NCI-H524 (cell line): Measurements from ENCODE around the gene SP100.

Experiments used
- DNase-seq, 2 experiments: peaks; one replicate each; lab custom pipeline; 2025; lab: John Stamatoyannopoulos, UW

The SP100 gene

DNA sequence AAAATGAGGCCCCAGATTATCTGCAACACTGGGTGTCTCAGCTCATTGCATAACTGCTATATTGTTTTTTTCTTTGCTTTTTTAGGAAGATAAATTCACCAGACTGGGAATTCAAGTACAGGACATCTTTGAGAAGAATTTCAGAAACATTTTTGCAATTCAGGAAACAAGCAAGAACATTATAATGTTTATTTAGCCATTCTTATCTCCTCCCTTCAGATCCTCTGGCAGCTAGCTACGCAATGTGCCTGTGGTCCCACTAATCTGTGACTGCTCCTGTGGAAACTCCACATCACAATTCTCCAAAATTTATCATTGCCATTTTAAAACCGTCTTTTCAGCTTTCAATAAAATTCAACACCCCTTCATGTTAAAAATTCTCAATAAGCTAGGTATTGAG is 126.8 kb downstream of the SP100 start:
- DNase-seq, result no peak

DNA sequence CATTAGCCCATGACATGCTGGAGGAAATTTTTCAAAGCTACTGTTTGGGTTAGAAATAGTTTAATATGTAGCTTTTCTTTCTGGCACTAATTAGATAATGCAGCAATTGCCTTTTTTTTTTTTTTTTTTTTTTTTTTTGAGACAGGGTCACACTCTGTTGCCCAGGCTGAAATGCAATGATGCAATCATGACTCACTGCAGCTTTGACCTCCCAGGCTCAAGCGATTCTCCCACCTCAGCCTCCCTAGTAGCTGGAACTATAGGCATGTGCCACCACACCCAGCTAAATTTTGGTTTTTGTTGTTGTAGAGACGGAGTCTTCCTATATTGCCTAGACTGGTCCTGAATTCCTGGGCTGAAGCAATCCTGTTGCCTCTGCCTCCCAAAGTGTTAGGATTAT is 136.2 kb downstream of the SP100 start:
- DNase-seq, result no peak

DNA sequence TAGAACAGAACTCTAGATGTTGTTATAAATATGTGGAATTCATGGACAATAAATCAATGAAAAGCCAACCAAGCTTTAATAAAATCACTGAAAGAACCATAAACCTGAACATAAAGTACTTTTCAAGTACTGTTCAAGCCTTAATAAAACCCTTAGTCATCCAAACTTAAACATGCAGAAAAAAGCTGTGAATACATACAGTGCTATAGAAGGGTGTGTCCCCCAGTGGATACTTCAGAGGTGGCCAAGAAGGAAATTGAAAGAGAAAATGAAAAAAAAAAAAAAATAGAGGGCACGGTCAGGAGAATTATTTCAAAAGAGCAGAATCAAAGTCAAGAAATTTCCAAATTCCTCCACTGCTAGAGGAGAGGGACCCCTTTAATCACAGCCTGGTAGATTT is 141.1 kb downstream of the SP100 start:
- no peak for DNase-seq

DNA sequence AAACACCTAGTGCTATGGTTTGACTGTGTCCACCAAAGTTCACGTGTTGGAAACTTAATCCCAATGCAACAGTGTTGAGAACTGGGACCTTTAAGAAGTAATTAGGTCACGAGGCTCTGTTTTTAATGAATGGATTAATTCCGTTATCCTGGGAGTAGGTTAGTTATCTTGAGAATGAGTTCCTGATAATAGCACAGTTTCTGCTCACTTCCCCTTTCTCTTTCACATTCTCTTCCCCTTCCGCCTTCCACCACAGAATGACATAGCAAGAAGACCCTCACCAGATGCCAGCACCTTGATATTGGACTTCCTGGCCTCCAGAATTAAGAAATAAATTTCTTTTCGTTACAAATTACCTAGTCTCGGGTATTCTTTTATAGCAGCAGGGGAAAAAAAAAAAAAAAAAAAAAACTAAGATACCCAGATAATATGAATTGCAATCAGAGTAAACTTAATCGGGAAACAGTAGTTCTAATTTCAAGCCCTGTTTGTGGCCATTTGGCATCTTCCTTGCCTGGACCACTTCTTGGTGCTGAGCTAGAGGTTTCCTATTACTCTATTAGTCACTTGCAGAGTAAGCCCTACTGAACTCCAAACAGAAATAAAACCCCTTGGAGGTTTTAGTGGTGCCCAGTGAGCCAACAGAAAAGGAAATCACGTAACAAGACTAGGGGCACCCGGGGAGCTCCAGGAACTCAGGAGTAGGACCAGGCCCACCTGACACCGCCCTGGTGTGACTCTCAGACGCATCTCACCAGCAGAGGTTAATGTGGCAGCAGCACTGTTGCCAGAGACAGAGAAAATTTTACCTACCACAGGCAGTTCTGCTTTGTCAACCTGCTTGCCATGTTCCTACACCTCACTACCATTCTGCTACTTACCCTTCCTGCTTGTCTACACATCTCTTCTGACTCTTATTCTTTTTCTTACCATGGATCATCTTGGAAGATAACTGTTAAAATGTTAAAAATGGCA is 149.1 kb downstream of the SP100 start:
- no peak for DNase-seq

- DNase-seq, result no peak
Observed at GRCh38 chr2:230569298-230569697, 153.3 kb downstream of the SP100 start.

DNA sequence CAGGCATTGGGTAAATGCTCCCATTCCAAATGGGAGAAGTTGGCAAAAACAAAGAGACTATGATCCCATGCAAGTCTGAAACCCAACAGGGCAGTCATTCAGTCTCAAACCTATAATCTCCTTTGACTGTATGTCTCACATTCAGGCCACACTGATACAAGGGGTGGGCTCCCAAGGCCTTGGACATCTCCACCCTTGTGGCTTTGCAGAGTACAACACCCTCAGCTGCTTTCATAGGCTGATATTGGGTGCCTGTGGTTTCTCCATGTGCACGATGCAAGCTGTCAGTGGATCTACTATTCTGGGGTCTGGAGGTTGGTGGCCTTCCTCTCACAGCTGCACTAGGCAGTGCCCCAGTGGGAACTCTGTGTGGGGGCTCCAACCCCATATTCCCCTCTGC is 155.0 kb downstream of the SP100 start:
- no peak for DNase-seq

DNA sequence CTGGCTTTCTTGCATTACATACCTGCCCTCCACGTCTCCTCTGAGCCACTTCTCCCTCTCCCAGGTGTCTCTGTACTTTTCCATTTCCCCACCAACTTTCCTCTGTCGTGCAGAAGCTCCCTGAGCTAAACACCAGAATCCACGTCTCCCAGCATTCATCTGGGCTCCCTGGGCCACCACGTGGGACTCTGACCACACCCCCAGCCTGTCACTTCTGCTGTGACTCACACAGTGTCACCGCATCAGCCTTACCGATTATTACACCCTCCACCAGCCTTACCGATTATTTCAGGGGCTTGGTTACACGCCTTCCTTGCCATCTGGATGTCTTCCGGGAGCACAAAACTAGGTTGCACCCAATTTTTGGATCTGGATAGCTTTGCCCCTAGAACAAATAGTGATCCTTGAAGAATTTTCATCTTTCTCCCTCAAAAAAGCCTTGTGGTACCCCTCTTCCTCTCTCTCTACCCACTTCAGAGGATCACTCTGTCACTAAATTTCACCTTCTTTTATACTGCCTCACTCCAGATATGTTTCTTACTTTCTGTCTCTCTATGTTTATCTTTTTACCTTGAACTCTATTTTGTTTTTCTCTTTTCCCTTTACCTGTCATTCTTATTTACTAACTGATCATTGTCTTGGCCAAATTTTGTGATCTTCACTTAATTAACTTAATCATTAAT is 159.8 kb downstream of the SP100 start:
- peak in 1 of 2 experiments; percentile 53 for DNase-seq

- no peak for DNase-seq
Observed at GRCh38 chr2:230577114-230577513, 161.1 kb downstream of the SP100 start.

- DNase-seq, result no peak
Observed at GRCh38 chr2:230578106-230578505, 162.1 kb downstream of the SP100 start.

DNA sequence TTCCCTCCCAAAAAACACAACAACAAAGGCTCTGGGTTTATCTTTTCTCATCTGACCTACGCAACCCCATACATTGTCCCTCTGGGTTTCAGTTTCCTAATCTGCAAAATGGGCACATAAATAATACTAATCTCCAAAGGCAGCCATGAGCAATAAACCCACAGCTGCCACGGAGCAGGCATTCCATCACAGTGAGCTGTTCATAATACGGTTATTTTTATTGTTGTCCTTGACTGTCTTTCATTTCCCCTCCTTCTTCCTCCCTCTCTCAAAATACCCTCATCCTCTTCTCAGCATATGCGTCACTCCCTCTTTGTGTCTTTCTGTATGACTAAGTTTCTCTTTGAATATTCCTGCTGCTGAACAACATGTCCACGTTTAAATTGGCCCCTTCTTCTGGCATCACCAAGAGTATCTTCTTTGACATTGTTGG is 166.9 kb downstream of the SP100 start:
- no peak for DNase-seq

DNA sequence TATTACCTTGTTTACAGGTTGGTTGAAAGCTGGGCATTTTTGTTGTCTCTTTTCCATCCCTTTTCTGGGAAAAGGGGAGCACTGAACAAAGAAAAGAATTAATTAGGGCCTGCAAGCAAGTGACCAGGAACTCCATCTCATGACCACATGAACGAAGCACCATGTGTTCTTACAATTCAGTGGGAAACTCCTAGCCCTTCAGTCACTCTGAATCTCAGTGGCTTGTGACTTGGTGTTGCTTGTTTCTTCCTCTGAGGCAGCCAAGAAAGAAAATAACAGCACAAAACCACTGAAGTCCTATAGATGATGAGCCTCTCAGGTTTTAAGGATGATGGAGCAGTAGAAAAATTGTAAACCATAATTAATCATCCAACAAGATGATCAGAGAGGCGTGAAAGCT is 167.6 kb downstream of the SP100 start:
- DNase-seq, result no peak

GRCh38 chr2:230586328-230586982 is 170.5 kb downstream of the SP100 start:
- no peak for DNase-seq

DNA sequence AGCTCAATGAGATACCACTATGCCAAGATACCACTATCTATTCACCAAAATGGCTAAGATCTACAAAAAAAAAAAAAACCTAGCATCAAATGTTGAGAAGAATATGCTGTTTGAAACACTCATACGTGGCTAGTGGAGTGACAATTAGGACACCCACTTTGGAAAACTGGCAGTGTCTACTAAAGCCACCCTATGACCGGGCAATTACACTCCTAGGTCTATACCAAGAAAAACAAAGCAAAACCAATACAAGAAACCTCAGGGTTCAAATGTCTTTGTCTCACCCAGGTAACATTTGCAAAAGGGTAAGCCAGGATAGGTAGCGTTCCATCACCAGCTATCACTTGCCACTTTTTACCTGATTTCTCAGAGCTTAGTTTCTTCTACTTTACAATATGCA is 173.0 kb downstream of the SP100 start:
- DNase-seq, result no peak

DNA sequence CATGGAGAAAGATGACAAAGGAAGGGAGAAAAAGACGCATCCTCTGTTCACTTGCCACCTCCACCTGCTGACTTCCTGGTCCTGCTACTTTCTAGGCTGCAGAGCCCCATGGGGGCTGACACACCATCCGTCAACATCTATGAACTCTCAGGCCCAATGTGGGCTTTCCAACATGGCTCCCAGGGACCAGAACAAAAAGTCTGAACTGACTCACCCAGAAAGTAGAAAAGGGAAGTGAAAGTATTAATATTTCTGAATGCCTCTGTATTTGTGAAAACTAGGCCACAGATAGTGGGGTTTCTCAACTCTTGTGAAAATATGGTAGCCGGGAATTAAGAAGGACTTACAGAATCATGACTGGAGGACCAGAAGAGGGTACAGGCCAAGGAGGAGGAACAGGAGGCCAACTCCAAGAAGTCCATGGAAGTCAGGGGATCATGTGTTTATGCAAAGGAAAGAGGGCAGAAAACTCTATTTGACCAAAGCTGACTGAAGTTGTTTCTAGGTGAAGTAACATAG is 173.6 kb downstream of the SP100 start:
- DNase-seq, result no peak

DNA sequence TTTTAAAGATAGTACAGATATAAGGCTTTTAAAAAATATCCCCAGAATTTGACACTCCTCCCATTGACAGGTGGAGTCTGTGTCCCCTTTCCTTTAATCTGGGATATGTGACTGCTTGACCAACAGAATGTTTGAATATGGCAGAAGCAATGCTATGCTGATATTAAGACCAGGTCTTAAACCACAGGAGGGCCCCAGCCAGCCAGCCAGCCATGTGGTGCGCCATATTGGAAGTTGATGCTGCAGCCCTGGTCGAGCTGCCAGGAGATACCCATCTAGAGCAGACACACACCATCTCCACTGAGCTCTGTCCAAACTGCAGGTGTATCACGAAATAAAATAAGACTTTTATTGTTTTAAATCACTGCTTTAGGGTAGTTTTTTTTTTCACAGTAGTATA is 174.3 kb downstream of the SP100 start:
- no peak for DNase-seq

DNA sequence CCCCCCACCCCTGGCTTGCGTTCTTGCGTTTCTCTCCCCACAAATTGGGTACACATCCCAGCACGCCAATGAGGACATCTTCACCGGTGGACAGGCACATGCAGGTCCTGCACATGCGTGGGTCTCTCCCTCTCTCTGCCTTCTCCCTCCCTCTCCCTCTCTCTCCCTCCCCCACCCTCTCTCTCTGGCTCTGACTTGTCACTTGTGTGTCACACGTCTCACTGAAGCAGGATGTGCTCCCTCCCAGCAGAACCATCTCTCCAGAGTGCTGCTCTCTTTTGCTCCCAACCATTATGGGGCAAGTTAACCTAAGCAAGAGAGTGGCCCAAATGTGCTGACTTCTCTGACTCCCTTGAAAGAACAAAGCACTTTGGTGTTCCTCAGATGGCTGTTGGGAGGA is 175.8 kb downstream of the SP100 start:
- no peak for DNase-seq

DNA sequence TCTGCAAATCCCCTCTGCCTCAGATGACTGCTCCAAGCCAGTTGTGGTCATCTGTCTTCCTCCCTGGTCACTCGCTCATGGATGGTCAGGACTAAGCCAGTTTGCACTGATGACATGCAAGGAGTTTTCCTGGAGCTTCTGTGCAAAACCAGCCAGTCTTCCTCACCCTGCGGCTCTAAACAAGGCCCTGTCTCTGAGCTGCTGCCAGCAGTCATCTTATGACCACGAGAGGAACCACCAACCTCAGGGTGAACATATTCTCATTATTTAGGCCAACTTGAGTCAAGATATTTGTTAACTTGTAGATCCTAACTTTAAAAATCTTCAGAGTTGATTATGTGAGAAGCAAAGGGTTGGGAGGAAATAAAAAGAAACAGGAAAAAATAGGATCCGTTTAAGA is 176.8 kb downstream of the SP100 start:
- DNase-seq, result no peak
